NT2/D1 (cell line): ENCODE results near the gene HYCC2.
"Not testable (repeated sequence)": the region's sequence is repeated elsewhere in the genome, so short reads cannot be mapped to it uniquely, and the experiment has no call there.

Source experiments
- DNase-seq: peaks from one replicate; pipeline ENCODE4 v3.0.0-alpha.2; 2011; ENCODE audit warnings: low read depth, low spot score
- H3K27me3 ChIP-seq: 2 replicates; pipeline ENCODE4 v1.6.0; 2011; ENCODE audit warnings: mild to moderate bottlenecking; ENCODE audit not compliant: insufficient read length, insufficient read depth
- H3K36me3 ChIP-seq: 2 replicates; pipeline ENCODE4 v1.6.1; 2011; ENCODE audit warnings: mild to moderate bottlenecking, low read length, mixed read lengths; ENCODE audit not compliant: insufficient read depth, insufficient read length
- H3K4me1 ChIP-seq: 2 replicates; pipeline ENCODE4 v1.5.1; 2011; ENCODE audit not compliant: insufficient read depth, insufficient read length
- H3K4me3 ChIP-seq: 2 replicates; pipeline ENCODE4 v1.5.1; 2011; ENCODE audit warnings: low read depth; ENCODE audit not compliant: insufficient read length
- H3K9ac ChIP-seq: 2 replicates; pipeline ENCODE4 v1.6.0; 2011; ENCODE audit warnings: low read depth; ENCODE audit not compliant: insufficient read length
- H3K9me3 ChIP-seq: 2 replicates; pipeline ENCODE4 v1.5.1; 2011; ENCODE audit warnings: mild to moderate bottlenecking, low read length; ENCODE audit not compliant: insufficient read depth
- SUZ12 ChIP-seq: IDR thresholded peaks from 2 replicates; pipeline ENCODE4 v1.6.1; 2011; ENCODE audit not compliant: insufficient read length, insufficient read depth; ENCODE audit errors: extremely low read depth
- YY1 ChIP-seq: IDR thresholded peaks from 2 replicates; pipeline ENCODE4 v1.6.1; 2011; ENCODE audit not compliant: insufficient read length, insufficient read depth
- ZNF274 ChIP-seq: IDR thresholded peaks from 2 replicates; pipeline ENCODE4 v1.6.1; 2011; ENCODE audit warnings: mild to moderate bottlenecking, low read depth, low read length

HYCC2 gene

GRCh38 chr2:201057087-201057521 lies 14.4 kb downstream of the HYCC2 start:
- Histone ChIP-seq H3K4me1 (no peaks in the 10 kb centered on the region), H3K9me3 (no peaks in the 10 kb centered on the region), H3K9ac (no peak overlapping the region), H3K36me3 (no peaks in the 10 kb centered on the region), H3K4me3 (no peak overlapping the region), H3K27me3 (no peaks in the 10 kb centered on the region)
- DNase-seq = no peak
- TF ChIP-seq ZNF274 = no peak
- no peak for TF ChIP-seq YY1
- TF ChIP-seq SUZ12 = no peak

DNA sequence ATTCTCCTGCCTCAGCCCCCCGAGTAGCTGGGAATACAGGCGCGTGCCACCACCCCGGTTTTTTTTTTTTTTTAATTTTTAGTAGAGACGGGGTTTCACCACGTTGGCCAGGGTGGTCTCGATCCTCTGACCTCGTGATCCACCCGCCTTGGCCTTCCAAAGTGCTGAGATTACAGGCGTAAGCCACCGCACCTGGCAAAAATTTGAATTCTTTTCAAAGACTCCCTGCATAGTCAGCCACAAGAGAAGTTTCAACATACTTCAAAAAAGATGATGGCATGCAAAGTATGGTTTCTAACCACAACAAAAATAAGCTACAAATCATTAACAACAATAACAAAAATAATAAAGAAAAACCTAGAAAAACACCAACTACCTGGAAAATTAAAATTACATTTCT lies 22.0 kb downstream of the HYCC2 start:
- Histone ChIP-seq H3K9ac (no peak overlapping the region), H3K4me1 (no peaks in the 10 kb centered on the region), H3K36me3 (no peaks in the 10 kb centered on the region), H3K9me3 (no peaks in the 10 kb centered on the region; the same call in 1 of the 2 replicates), H3K27me3 (no peaks in the 10 kb centered on the region), H3K4me3 (no peak overlapping the region)
- TF ChIP-seq ZNF274 (no peak), SUZ12 (no peak), YY1 (no peak)
- DNase-seq = no peak

- H3K9me3 ChIP-seq = peaks cover 5% of the 10 kb centered on the region
- TF ChIP-seq ZNF274 = no peak
- TF ChIP-seq YY1 = no peak
- no peak for TF ChIP-seq SUZ12
- DNase-seq = no peak
- H3K36me3 ChIP-seq = peaks cover 4% of the 10 kb centered on the region
- no peak overlapping the region for H3K9ac ChIP-seq
- H3K27me3 ChIP-seq = no peaks in the 10 kb centered on the region
- H3K4me1 ChIP-seq = no peaks in the 10 kb centered on the region
- H3K4me3 ChIP-seq = no peak overlapping the region
Measured at GRCh38 chr2:201046881-201047280, 24.6 kb downstream of the HYCC2 start.

- H3K4me1 ChIP-seq, H3K36me3 ChIP-seq, DNase-seq, H3K27me3 ChIP-seq, H3K9ac ChIP-seq, H3K4me3 ChIP-seq: not testable (repeated sequence)
- peaks cover 11% of the 10 kb centered on the region for H3K9me3 ChIP-seq
Measured at GRCh38 chr2:201043050-201043449, 28.4 kb downstream of the HYCC2 start.

- H3K9ac ChIP-seq, H3K27me3 ChIP-seq, DNase-seq, H3K36me3 ChIP-seq, H3K4me3 ChIP-seq, H3K4me1 ChIP-seq: not testable (repeated sequence)
- H3K9me3 ChIP-seq = peaks cover 11% of the 10 kb centered on the region
Measured at GRCh38 chr2:201042451-201042850, 29.0 kb downstream of the HYCC2 start.

- Histone ChIP-seq H3K9ac (no peak overlapping the region), H3K9me3 (peaks cover 11% of the 10 kb centered on the region), H3K27me3 (no peaks in the 10 kb centered on the region), H3K4me3 (no peak overlapping the region), H3K36me3 (peaks cover 4% of the 10 kb centered on the region), H3K4me1 (no peaks in the 10 kb centered on the region)
- DNase-seq = no peak
- TF ChIP-seq ZNF274 (no peak), YY1 (no peak), SUZ12 (no peak)
Measured at GRCh38 chr2:201040867-201041628, 30.4 kb downstream of the HYCC2 start.

DNA sequence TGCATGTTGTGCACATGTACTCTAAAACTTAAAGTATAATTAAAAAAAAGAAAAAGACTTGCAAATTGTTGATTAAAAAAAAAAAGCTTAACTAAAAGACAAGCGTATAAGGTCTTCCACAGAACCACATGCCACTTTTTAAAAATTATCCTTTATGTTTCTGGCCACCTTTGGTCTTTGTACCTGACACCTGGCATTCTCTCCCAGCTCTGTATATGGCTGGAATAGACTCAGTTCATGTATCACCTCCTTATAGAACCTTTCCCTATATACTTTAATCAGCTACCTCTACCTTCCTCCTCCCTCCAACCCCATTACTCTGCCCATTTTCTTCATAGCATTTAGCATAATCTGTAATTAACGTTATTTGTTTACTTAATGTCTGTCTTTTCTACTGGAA lies 32.6 kb downstream of the HYCC2 start:
- Histone ChIP-seq H3K9ac (no peak overlapping the region), H3K4me3 (no peak overlapping the region), H3K4me1 (no peaks in the 10 kb centered on the region), H3K9me3 (peaks cover 6% of the 10 kb centered on the region), H3K27me3 (no peaks in the 10 kb centered on the region), H3K36me3 (no peaks in the 10 kb centered on the region)
- TF ChIP-seq SUZ12 = no peak
- no peak for TF ChIP-seq YY1
- TF ChIP-seq ZNF274 = no peak
- DNase-seq = no peak

- not testable (repeated sequence) for H3K4me1 ChIP-seq, H3K27me3 ChIP-seq, H3K36me3 ChIP-seq, H3K9me3 ChIP-seq, H3K4me3 ChIP-seq, H3K9ac ChIP-seq, DNase-seq
Measured at GRCh38 chr2:201038361-201038760, 33.1 kb downstream of the HYCC2 start.

DNA sequence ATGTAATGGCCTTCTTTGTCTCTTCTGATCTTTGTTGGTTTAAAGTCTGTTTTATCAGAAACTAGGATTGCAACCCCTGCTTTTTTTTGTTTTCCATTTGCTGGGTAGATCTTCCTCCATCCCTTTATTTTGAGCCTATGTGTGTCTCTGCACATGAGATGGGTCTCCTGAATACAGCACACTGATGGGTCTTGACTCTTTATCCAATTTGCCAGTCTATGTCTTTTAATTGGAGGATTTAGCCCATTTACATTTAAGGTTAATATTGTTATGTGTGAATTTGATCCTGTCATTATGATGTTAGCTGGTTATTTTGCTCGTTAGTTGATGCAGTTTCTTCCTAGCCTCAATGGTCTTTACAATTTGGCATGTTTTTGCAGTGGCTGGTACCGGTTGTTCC lies 37.1 kb downstream of the HYCC2 start:
- H3K4me1 ChIP-seq, H3K4me3 ChIP-seq, H3K9ac ChIP-seq, H3K27me3 ChIP-seq, H3K36me3 ChIP-seq, DNase-seq, H3K9me3 ChIP-seq: not testable (repeated sequence)
